ENCODE data around the gene NTSR2.

The NTSR2 gene

GRCh38 chr2:11683966-11684365 lies 14.0 kb upstream of the NTSR2 start:
- Histone ChIP-seq H3K36me3 (no peaks in the 10 kb centered on the region), H3K4me3 (ENCODE audit: low read depth, low read length) (no peak overlapping the region), H3K27me3 (ENCODE audit: insufficient read depth, low read depth, severe bottlenecking) (no peaks in the 10 kb centered on the region), H3K27ac (no peak overlapping the region), H3K9me3 (ENCODE audit: severe bottlenecking) (no peaks in the 10 kb centered on the region)
- TF ChIP-seq, protein P1, sequence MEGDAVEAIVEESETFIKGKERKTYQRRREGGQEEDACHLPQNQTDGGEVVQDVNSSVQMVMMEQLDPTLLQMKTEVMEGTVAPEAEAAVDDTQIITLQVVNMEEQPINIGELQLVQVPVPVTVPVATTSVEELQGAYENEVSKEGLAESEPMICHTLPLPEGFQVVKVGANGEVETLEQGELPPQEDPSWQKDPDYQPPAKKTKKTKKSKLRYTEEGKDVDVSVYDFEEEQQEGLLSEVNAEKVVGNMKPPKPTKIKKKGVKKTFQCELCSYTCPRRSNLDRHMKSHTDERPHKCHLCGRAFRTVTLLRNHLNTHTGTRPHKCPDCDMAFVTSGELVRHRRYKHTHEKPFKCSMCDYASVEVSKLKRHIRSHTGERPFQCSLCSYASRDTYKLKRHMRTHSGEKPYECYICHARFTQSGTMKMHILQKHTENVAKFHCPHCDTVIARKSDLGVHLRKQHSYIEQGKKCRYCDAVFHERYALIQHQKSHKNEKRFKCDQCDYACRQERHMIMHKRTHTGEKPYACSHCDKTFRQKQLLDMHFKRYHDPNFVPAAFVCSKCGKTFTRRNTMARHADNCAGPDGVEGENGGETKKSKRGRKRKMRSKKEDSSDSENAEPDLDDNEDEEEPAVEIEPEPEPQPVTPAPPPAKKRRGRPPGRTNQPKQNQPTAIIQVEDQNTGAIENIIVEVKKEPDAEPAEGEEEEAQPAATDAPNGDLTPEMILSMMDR (IDR thresholded peaks at IDR 0.05; ENCODE audit: low read depth, low read length): no peak
- no peak for DNase-seq

GRCh38 chr2:11683476-11683875 lies 13.5 kb upstream of the NTSR2 start:
- Histone ChIP-seq H3K27ac (no peak overlapping the region), H3K9me3 (ENCODE audit: severe bottlenecking) (no peaks in the 10 kb centered on the region), H3K4me3 (ENCODE audit: low read depth, low read length) (no peak overlapping the region), H3K36me3 (no peaks in the 10 kb centered on the region), H3K27me3 (ENCODE audit: insufficient read depth, low read depth, severe bottlenecking) (no peaks in the 10 kb centered on the region)
- DNase-seq: peak; percentile 83
- TF ChIP-seq, protein P1 (IDR thresholded peaks at IDR 0.05; ENCODE audit: low read depth, low read length): peak; percentile 25; the same call in 1 of the 2 replicates

DNA sequence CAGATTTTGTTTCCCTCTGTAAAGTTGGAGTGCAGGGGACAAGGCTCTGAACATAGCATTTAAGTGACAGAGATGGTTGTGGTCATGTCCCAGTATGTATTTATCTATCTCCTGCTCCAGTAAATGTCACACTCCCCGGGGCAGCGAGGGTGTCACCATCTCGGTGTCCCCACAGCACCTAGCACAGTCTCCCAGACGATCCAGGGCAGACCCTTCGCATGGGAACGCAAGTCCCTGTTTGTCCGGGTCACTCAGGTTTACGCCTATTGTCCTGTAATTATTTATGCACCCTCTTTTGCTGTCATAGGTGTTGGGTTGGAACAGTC lies 12.6 kb upstream of the NTSR2 start:
- TF ChIP-seq, protein P1 (IDR thresholded peaks at IDR 0.05; ENCODE audit: low read depth, low read length): no peak
- Histone ChIP-seq H3K9me3 (ENCODE audit: severe bottlenecking) (no peaks in the 10 kb centered on the region), H3K27me3 (ENCODE audit: insufficient read depth, low read depth, severe bottlenecking) (no peaks in the 10 kb centered on the region), H3K4me3 (ENCODE audit: low read depth, low read length) (no peak overlapping the region), H3K27ac (no peak overlapping the region), H3K36me3 (no peaks in the 10 kb centered on the region)
- DNase-seq: no peak

- Histone ChIP-seq H3K36me3 (no peaks in the 10 kb centered on the region), H3K27me3 (ENCODE audit: insufficient read depth, low read depth, severe bottlenecking) (no peaks in the 10 kb centered on the region), H3K9me3 (ENCODE audit: severe bottlenecking) (no peaks in the 10 kb centered on the region), H3K4me3 (ENCODE audit: low read depth, low read length) (no peak overlapping the region), H3K27ac (peak overlapping the region; percentile 56)
- TF ChIP-seq, protein P1 (IDR thresholded peaks at IDR 0.05; ENCODE audit: low read depth, low read length): peak; percentile 99
- peak; percentile 92 for DNase-seq
Measured at GRCh38 chr2:11681722-11682589, 12.0 kb upstream of the NTSR2 start.

GRCh38 chr2:11680901-11681721 lies 11.1 kb upstream of the NTSR2 start:
- Histone ChIP-seq H3K4me3 (ENCODE audit: low read depth, low read length) (no peak overlapping the region), H3K27ac (peak overlapping the region; percentile 56), H3K36me3 (no peaks in the 10 kb centered on the region), H3K27me3 (ENCODE audit: insufficient read depth, low read depth, severe bottlenecking) (no peaks in the 10 kb centered on the region), H3K9me3 (ENCODE audit: severe bottlenecking) (no peaks in the 10 kb centered on the region)
- TF ChIP-seq, protein P1 (IDR thresholded peaks at IDR 0.05; ENCODE audit: low read depth, low read length): no peak
- DNase-seq: no peak
